Peyer's patch (tissue), 4 donors: ENCODE measurements around the gene MAP4K1. TPM values are rescaled to one million over a fixed set of nuclear protein-coding genes. Genes with fewer than 3 reads are reported as not detected.

Experiments used
- DNase-seq, 3 donors: peaks; one replicate each; pipeline ENCODE4 v3.0.0-alpha.2; 2017 to 2019
- H3K27ac ChIP-seq, 4 donors: fragments of 200-600 bp; sonication (generic); one replicate each; pipeline ENCODE4 v1.5.1; 2016 to 2019
- H3K27me3 ChIP-seq, 2 donors: fragments of 200-600 bp; sonication (generic); one replicate each; pipeline ENCODE4 v1.5.1; 2019
- H3K36me3 ChIP-seq, 3 donors: fragments of 200-600 bp; sonication (generic); one replicate each; pipeline ENCODE4 v1.5.1; 2016 to 2019
- H3K4me1 ChIP-seq, 4 donors: fragments of 200-600 bp; sonication (generic); one replicate each; pipeline ENCODE4 v1.5.1; 2016 to 2019
- H3K4me3 ChIP-seq, 4 donors: fragments of 200-600 bp; sonication (generic); 1 replicate in 3 of 4; 2 replicates in 1 of 4; pipeline ENCODE4 v1.5.1; 2016 to 2019; ENCODE audit warnings: mild to moderate bottlenecking in 1 of 4
- H3K9me3 ChIP-seq, 4 donors: fragments of 200-600 bp; sonication (generic); one replicate each; pipeline ENCODE4 v1.5.1; 2016 to 2019; ENCODE audit warnings: mild to moderate bottlenecking in 1 of 4
- POLR2A ChIP-seq, 2 donors: fragments of 450-650 bp; IDR thresholded peaks; one replicate each; pipeline ENCODE4 v1.5.1; 2017; ENCODE audit warnings: antibody characterized with exemption in 2 of 2, mild to moderate bottlenecking in 2 of 2, moderate library complexity in 2 of 2
- total RNA-seq, 4 donors: library from RNA; depleted of rRNA; stranded (reverse); fragments of >200 nt; gene quantifications; one replicate each; pipeline ENCODE4 v1.1.0, GENCODE V29; 2016
- TF ChIP-seq, protein P1 (sequence below), 6 experiments: fragments of 450-650 bp in 4 of 6; fragments of 200-600 bp in 2 of 6; sonication (generic) in 1 of 6; IDR thresholded peaks; one replicate each; pipeline ENCODE4 v1.5.1; 2017 to 2019; ENCODE audit warnings: antibody characterized with exemption in 6 of 6, mild to moderate bottlenecking in 3 of 6, moderate library complexity in 1 of 6

The MAP4K1 gene
- total RNA-seq, 4 donors from 2014 or later, result 7.0 to 116 (median 10.4) TPM

- Histone ChIP-seq H3K9me3 (no peaks in the 10 kb centered on the region), H3K27ac (peak overlapping the region in 1 of 4 donors; percentile 69), H3K36me3 (no peaks in the 10 kb centered on the region), H3K4me1 (peaks cover 0 to 3% (median 0%) of the 10 kb centered on the region in 4 donors), H3K4me3 (peak overlapping the region; percentile 26 to 61 (median 40)), H3K27me3 (no peaks in the 10 kb centered on the region)
- TF ChIP-seq, protein P1, sequence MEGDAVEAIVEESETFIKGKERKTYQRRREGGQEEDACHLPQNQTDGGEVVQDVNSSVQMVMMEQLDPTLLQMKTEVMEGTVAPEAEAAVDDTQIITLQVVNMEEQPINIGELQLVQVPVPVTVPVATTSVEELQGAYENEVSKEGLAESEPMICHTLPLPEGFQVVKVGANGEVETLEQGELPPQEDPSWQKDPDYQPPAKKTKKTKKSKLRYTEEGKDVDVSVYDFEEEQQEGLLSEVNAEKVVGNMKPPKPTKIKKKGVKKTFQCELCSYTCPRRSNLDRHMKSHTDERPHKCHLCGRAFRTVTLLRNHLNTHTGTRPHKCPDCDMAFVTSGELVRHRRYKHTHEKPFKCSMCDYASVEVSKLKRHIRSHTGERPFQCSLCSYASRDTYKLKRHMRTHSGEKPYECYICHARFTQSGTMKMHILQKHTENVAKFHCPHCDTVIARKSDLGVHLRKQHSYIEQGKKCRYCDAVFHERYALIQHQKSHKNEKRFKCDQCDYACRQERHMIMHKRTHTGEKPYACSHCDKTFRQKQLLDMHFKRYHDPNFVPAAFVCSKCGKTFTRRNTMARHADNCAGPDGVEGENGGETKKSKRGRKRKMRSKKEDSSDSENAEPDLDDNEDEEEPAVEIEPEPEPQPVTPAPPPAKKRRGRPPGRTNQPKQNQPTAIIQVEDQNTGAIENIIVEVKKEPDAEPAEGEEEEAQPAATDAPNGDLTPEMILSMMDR (IDR thresholded peaks at IDR 0.05), result no peak
- no peak for TF ChIP-seq POLR2A (IDR thresholded peaks at IDR 0.05)
- no peak for DNase-seq
Observed at GRCh38 chr19:38565691-38566105, 52.1 kb downstream of the MAP4K1 start.

DNA sequence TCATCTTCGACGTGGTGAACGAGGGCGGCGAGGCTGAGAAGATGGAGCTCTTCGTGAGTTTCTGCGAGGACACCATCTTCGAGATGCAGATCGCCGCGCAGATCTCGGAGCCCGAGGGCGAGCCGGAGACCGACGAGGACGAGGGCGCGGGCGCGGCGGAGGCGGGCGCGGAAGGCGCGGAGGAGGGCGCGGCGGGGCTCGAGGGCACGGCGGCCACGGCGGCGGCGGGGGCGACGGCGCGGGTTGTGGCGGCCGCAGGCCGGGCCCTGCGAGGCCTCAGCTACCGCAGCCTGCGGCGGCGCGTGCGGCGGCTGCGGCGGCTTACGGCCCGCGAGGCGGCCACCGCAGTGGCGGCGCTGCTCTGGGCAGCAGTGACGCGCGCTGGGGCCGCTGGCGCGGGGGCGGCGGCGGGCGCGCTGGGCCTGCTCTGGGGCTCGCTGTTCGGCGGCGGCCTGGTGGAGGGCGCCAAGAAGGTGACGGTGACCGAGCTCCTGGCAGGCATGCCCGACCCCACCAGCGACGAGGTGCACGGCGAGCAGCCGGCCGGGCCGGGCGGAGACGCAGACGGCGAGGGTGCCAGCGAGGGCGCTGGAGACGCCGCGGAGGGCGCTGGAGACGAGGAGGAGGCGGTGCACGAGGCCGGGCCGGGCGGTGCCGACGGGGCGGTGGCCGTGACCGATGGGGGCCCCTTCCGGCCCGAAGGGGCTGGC lies 52.6 kb downstream of the MAP4K1 start:
- no peaks in the 10 kb centered on the region for H3K9me3 ChIP-seq
- DNase-seq, result peak in 2 of 3 donors; percentile 52 to 60
- H3K27ac ChIP-seq, result peak overlapping the region in 1 of 4 donors; percentile 69
- peaks cover 0 to 6% (median 0%) of the 10 kb centered on the region in 4 donors for H3K4me1 ChIP-seq
- peak overlapping the region; percentile 26 to 61 (median 40) for H3K4me3 ChIP-seq
- no peaks in the 10 kb centered on the region for H3K36me3 ChIP-seq
- H3K27me3 ChIP-seq, result no peaks in the 10 kb centered on the region
- TF ChIP-seq, protein P1 (IDR thresholded peaks at IDR 0.05), result no peak
- no peak for TF ChIP-seq POLR2A (IDR thresholded peaks at IDR 0.05)

DNA sequence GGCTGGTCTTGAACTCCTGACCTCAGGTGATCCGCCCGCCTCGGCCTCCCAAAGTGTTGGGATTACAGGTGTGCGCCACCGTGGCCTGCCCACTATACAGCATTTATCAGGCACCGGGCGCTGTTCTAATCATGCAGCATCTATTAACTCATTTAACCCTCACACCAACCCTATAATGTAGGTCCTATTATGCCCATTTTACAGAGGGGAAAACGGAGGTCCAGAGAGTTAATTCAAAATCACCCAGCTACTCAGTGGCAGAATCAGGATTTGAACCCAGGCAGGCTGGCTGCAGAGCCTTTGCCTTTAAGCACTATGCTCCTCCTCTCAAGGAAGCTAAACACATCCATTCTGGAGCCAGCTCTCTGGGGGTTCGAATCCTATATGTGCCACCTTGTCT lies 54.3 kb downstream of the MAP4K1 start:
- no peak for DNase-seq
- H3K36me3 ChIP-seq, result no peaks in the 10 kb centered on the region
- TF ChIP-seq POLR2A (IDR thresholded peaks at IDR 0.05), result no peak
- TF ChIP-seq, protein P1 (IDR thresholded peaks at IDR 0.05), result no peak
- H3K4me1 ChIP-seq, result peaks cover 0 to 6% (median 0%) of the 10 kb centered on the region in 4 donors
- no peak overlapping the region for H3K4me3 ChIP-seq
- no peak overlapping the region for H3K27ac ChIP-seq
- H3K9me3 ChIP-seq, result no peaks in the 10 kb centered on the region
- no peaks in the 10 kb centered on the region for H3K27me3 ChIP-seq

GRCh38 chr19:38562096-38562495 lies 55.7 kb downstream of the MAP4K1 start:
- DNase-seq, result no peak
- Histone ChIP-seq H3K4me3 (no peak overlapping the region), H3K4me1 (peaks cover 0 to 6% (median 0%) of the 10 kb centered on the region in 4 donors), H3K9me3 (no peaks in the 10 kb centered on the region), H3K36me3 (no peaks in the 10 kb centered on the region), H3K27ac (no peak overlapping the region), H3K27me3 (no peaks in the 10 kb centered on the region)
- TF ChIP-seq, protein P1 (IDR thresholded peaks at IDR 0.05), result no peak
- no peak for TF ChIP-seq POLR2A (IDR thresholded peaks at IDR 0.05)

GRCh38 chr19:38561658-38562057 lies 56.1 kb downstream of the MAP4K1 start:
- Histone ChIP-seq H3K9me3 (no peaks in the 10 kb centered on the region), H3K4me3 (no peak overlapping the region), H3K27me3 (no peaks in the 10 kb centered on the region), H3K27ac (no peak overlapping the region), H3K36me3 (no peaks in the 10 kb centered on the region), H3K4me1 (peaks cover 0 to 6% (median 0%) of the 10 kb centered on the region in 4 donors)
- TF ChIP-seq, protein P1 (IDR thresholded peaks at IDR 0.05), result no peak
- no peak for TF ChIP-seq POLR2A (IDR thresholded peaks at IDR 0.05)
- no peak for DNase-seq
